Mesothelial cell of epicardium (in vitro differentiated cells): ENCODE results near the gene PLEKHH1. TPM values are rescaled to one million over a fixed set of nuclear protein-coding genes. Genes with fewer than 3 reads are reported as not detected.

Experiments used
- DNase-seq, 2 experiments: peaks; one replicate each; pipeline ENCODE4 v3.0.0; 2021; ENCODE audit warnings: low spot score in 2 of 2; ENCODE audit not compliant: unreplicated experiment in 2 of 2
- H3K27ac Mint-ChIP-seq: 2 replicates; pipeline ENCODE4 v1.8.0; 2021; ENCODE audit warnings: mixed read lengths
- H3K27me3 Mint-ChIP-seq: 2 replicates; pipeline ENCODE4 v1.8.0; 2021; ENCODE audit warnings: low read depth, mixed read lengths
- H3K36me3 Mint-ChIP-seq: 2 replicates; pipeline ENCODE4 v1.8.0; 2021; ENCODE audit warnings: mixed read lengths
- H3K4me1 Mint-ChIP-seq: 2 replicates; pipeline ENCODE4 v1.8.0; 2021; ENCODE audit warnings: mixed read lengths
- H3K4me3 Mint-ChIP-seq: 2 replicates; pipeline ENCODE4 v1.8.0; 2021; ENCODE audit warnings: mild to moderate bottlenecking, moderate library complexity, mixed read lengths
- H3K9me3 Mint-ChIP-seq: 2 replicates; pipeline ENCODE4 v1.8.0; 2021; ENCODE audit warnings: mixed read lengths
- total RNA-seq: library from RNA; stranded (reverse); gene quantifications from 3 replicates; pipeline ENCODE4 v1.2.1, GENCODE V29; 2021
- TF ChIP-seq, protein P1 (sequence below): fragments of 200-600 bp; sonication (generic); IDR thresholded peaks from one replicate; pipeline ENCODE4 v1.5.0; 2021; ENCODE audit warnings: antibody characterized with exemption; ENCODE audit not compliant: unreplicated experiment

The PLEKHH1 gene
- total RNA-seq, 1 donor from 2014 or later: 21.4 TPM

DNA sequence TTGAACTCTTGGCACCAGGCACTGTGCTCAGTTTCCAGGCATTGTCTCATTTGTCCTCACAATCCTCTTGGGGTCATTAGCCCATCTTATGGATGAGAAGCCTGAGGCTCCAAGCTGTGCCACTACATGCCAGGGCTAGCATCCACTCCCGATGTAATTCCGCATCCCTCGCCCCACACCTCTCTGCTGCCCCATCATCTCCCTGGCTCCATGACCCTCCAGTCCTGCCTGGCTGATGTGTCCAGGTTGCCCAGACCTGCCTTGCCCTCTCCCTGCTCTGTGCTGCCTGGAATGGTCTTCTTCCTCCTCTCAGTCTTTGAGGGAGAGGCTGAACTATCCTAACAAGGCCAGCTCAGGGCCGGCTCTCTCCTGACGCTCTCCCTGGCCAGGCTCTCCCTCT lies 39.5 kb downstream of the PLEKHH1 start:
- Mint-ChIP-seq H3K4me1 (peaks cover 3% of the 10 kb centered on the region), H3K9me3 (no peaks in the 10 kb centered on the region), H3K27ac (no peak overlapping the region), H3K36me3 (no peaks in the 10 kb centered on the region), H3K27me3 (no peaks in the 10 kb centered on the region), H3K4me3 (no peak overlapping the region)
- DNase-seq: no peak
- TF ChIP-seq, protein P1, sequence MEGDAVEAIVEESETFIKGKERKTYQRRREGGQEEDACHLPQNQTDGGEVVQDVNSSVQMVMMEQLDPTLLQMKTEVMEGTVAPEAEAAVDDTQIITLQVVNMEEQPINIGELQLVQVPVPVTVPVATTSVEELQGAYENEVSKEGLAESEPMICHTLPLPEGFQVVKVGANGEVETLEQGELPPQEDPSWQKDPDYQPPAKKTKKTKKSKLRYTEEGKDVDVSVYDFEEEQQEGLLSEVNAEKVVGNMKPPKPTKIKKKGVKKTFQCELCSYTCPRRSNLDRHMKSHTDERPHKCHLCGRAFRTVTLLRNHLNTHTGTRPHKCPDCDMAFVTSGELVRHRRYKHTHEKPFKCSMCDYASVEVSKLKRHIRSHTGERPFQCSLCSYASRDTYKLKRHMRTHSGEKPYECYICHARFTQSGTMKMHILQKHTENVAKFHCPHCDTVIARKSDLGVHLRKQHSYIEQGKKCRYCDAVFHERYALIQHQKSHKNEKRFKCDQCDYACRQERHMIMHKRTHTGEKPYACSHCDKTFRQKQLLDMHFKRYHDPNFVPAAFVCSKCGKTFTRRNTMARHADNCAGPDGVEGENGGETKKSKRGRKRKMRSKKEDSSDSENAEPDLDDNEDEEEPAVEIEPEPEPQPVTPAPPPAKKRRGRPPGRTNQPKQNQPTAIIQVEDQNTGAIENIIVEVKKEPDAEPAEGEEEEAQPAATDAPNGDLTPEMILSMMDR: no peak

DNA sequence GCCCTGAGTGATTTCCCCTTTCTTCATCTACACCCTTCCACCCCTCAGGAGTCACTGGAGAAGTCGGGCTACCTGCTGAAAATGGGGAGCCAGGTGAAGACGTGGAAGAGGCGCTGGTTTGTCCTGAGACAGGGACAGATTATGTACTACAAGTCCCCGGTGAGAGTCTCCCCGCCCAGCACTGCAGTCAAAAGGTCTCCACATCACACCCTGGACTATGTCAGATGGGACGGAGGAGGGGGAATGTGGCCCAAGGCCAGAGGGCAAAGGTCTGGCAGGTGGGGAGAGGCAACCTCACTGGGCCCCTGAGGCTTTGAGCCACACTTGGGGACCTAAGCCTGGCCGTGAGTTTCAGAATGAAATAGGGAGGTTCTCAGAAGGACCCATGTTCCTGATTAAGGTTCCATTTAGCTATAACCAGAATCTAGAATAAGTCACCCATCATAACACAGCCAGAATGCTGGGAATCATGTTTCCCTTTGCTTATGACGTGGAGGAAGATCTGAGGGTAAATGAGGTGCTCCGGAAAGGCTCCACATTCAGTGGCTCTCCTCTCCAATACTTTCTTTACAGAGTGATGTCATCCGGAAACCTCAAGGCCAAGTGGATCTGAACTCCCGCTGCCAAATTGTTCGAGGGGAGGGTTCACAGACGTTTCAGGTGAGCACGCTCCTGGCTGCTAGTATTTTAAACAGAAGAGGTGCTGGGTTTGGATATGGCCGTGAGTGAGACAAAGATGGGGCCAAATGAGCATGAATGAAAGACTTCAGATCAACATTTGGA lies 40.3 kb downstream of the PLEKHH1 start:
- Mint-ChIP-seq H3K27ac (no peak overlapping the region), H3K9me3 (no peaks in the 10 kb centered on the region), H3K27me3 (no peaks in the 10 kb centered on the region), H3K4me1 (peaks cover 2% of the 10 kb centered on the region), H3K4me3 (no peak overlapping the region), H3K36me3 (no peaks in the 10 kb centered on the region)
- DNase-seq: no peak
- TF ChIP-seq, protein P1: no peak

DNA sequence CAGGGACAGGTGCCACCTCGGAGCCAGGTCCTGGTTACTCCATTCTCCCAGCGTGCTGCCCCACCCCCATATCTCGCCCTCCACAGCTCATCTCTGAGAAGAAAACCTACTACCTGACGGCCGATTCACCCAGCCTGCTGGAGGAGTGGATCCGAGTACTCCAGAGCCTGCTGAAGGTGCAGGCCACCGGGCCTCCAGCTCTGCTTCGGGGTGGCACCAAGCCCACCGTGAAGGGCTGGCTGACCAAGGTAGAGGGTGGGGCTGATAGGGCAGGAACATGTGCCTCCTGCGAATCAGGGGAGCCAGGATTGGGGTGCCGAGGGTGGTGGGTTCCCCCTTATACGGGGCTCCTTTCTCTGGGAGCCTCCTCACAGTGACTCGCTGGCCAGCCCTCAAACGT lies 41.1 kb downstream of the PLEKHH1 start:
- peaks cover under 1% of the 10 kb centered on the region for H3K4me1 Mint-ChIP-seq

DNA sequence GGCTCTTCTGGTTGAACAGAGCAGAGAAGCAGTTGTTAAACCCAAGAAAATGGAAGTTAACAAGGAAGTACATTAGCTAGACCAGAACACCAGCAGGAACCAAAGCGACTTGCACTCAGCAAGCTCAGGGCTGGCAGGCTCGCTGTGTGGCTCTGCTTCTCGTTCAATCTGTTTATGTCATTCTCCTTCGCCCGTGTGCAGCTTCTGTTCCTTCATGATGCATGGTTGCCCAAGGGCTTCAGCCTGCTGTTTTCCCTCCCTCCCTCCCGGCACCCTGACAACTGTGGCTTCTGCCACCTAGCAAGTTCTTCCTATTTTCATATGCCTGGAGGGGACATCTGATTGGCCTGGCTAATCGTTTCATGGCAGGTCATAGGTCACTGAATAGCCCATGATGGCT lies 41.7 kb downstream of the PLEKHH1 start:
- Mint-ChIP-seq H3K27me3 (no peaks in the 10 kb centered on the region), H3K4me3 (no peak overlapping the region), H3K4me1 (no peaks in the 10 kb centered on the region), H3K27ac (no peak overlapping the region), H3K36me3 (no peaks in the 10 kb centered on the region), H3K9me3 (no peaks in the 10 kb centered on the region)
- TF ChIP-seq, protein P1: no peak
- no peak for DNase-seq

More for the DNA sequence above, 41.1 kb downstream of the PLEKHH1 start:
- TF ChIP-seq, protein P1: no peak
- DNase-seq: no peak
- Mint-ChIP-seq H3K27me3 (no peaks in the 10 kb centered on the region), H3K36me3 (no peaks in the 10 kb centered on the region), H3K4me3 (no peak overlapping the region), H3K9me3 (no peaks in the 10 kb centered on the region), H3K27ac (no peak overlapping the region)

DNA sequence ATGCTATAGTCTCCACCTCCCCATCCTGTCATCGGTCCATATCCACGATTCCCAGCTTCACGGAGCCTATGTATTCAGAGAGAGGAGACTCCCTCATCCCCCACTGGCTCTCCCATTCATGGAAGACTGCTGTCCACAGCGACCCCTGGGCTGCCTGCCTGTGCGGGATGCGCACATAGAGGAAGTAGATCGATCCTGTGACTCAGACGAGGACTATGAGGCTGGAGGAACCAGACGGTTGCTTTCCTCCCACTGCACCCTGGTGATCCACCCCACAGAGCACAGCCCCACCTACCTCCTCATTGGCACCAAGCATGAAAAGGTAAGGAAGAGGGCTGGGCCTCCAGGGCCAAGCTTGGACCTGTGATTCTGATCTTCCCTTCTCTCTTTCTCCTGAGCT lies 42.6 kb downstream of the PLEKHH1 start:
- no peaks in the 10 kb centered on the region for H3K9me3 Mint-ChIP-seq
- H3K27me3 Mint-ChIP-seq: no peaks in the 10 kb centered on the region
- no peak overlapping the region for H3K4me3 Mint-ChIP-seq
- TF ChIP-seq, protein P1: no peak
- no peak for DNase-seq
- H3K4me1 Mint-ChIP-seq: no peaks in the 10 kb centered on the region
- H3K27ac Mint-ChIP-seq: no peak overlapping the region
- H3K36me3 Mint-ChIP-seq: no peaks in the 10 kb centered on the region
